GM21619 (cell line): ENCODE results near the gene SNX21.
"Not testable (repeated sequence)": the region's sequence is repeated elsewhere in the genome, so short reads cannot be mapped to it uniquely, and the experiment has no call there.

ENCODE experiments used
- ATAC-seq: cut with Tn5 transposase; IDR thresholded peaks from one replicate; pipeline ENCODE4 v1.9.1; 2021; ENCODE audit not compliant: unreplicated experiment

Gene SNX21, protein sequence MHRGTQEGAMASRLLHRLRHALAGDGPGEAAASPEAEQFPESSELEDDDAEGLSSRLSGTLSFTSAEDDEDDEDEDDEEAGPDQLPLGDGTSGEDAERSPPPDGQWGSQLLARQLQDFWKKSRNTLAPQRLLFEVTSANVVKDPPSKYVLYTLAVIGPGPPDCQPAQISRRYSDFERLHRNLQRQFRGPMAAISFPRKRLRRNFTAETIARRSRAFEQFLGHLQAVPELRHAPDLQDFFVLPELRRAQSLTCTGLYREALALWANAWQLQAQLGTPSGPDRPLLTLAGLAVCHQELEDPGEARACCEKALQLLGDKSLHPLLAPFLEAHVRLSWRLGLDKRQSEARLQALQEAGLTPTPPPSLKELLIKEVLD

GRCh38 chr20:45833030-45833882 is at the start of gene SNX21:
Gene SNX21, plus strand, starts transcription at chr20:45833799. Its CDS starts 121 bp downstream, at chr20:45833920.
- ATAC-seq = no peak

- no peak for ATAC-seq
Measured at GRCh38 chr20:45788351-45788750, 45.2 kb upstream of the SNX21 start.

- ATAC-seq = peak; percentile 16
Measured at GRCh38 chr20:45792317-45793118, 41.1 kb upstream of the SNX21 start.

DNA sequence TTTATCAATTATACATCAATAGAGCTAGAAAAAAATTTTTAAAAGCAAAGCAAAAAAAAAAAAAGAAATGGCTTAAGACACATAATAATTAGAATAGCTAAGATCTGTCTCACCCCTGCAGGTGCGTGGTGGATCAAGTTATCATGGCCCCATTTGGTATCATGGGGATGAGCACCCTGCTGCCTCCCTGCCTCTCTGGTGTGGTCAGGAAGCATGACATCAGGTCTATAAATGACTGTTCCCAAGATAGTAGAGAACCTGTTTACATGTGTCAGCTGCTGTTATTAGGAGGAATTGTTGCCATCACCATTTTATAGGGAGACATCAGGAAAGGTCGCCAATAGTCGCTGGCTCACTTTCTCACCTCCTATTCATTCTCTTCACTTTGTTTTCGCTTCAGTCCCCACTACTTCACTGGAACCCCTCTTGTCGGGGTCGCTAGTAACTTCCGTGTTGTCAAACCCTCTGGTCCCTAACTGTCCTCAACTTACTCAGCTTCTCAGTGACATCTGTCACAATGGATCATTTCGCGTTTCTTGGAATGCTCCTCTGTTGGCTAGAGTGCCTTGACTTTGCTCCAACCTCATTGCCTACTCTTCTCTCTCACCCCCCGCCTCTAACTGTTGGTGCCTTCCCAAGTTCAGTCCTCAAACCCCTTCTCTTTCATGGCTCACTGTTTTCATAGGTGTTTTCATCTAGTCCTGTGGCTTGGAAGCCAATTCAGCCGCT is 37.1 kb upstream of the SNX21 start:
- no peak for ATAC-seq

- ATAC-seq = not testable (repeated sequence)
Measured at GRCh38 chr20:45797510-45797909, 36.1 kb upstream of the SNX21 start.

- ATAC-seq = not testable (repeated sequence)
Measured at GRCh38 chr20:45797955-45798354, 35.6 kb upstream of the SNX21 start.

DNA sequence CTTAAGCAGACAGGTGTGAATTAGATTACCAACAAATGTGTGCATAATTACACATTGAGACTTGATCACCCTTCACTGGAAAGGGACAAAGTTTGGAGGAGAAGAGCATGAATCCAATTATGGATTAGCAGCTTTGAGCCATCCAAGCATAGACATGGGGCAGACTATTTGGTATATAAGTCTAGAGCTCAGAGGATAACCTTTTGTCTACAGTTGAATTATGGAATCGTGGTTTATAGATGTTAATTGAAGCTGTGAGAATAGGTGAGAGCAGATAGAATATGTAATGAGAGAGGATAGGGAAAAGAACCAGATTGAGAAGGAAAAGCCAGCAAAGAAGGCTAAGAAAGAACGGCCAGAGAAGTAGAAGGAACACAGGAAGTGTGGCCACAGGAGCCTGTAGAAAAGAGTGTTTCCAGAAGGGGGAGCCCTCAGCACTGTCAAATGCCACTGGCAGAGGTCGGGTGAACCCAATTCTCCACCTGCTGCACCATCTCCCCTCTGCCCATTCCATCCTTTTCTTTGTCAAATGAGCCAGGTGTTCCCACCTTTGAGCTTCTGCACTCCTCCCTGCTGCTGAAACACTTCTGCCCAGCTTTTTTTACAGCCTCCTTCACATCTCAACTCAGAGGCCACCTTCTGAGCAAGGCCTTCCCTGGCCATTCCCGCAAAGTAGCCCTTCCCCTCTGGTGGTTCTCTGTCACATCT is 34.5 kb upstream of the SNX21 start:
- no peak for ATAC-seq

- no peak for ATAC-seq
Measured at GRCh38 chr20:45801851-45802250, 31.7 kb upstream of the SNX21 start.

GRCh38 chr20:45810191-45810970 is 23.2 kb upstream of the SNX21 start:
- ATAC-seq = no peak

- peak; percentile 99 for ATAC-seq
Measured at GRCh38 chr20:45812157-45813005, 21.2 kb upstream of the SNX21 start, which contains the start of gene UBE2C. Gene UBE2C, plus strand, starts transcription at chr20:45812644. Its CDS starts 52 bp downstream, at chr20:45812696.

DNA sequence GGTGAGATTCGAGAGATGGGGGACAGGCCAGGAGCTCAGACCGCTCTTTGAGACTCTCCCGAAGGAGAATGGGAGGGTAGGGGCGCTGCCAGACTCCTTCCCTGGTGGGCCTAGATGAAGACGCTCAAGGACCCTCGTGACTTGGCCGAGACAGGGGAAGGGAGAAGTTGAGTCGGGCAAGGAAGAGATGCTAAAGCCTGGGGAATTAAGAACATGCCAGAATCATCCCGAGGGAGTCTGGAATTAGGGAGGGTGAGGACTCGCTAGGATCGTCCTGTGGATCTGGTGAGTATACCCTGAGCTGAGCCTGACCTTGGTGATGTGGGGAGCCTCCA is 20.6 kb upstream of the SNX21 start:
- ATAC-seq = no peak

GRCh38 chr20:45813489-45813888 is 20.1 kb upstream of the SNX21 start:
- ATAC-seq = no peak

DNA sequence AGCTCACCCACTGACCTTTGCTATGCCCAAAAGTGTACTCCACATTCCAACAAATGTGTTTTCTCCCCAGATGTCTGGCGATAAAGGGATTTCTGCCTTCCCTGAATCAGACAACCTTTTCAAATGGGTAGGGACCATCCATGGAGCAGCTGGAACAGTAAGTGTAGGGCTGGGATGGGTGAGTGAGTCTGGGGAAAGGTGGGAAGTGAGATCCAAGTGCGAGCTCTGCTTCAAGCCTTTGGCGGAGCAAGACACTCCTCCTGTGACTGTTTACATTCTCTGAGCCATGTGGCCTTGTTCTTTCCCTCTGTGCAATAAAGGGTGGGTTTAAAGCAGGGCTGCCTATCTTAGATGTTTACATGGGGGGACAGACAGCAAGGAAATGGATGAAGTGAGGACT is 19.3 kb upstream of the SNX21 start:
- no peak for ATAC-seq

DNA sequence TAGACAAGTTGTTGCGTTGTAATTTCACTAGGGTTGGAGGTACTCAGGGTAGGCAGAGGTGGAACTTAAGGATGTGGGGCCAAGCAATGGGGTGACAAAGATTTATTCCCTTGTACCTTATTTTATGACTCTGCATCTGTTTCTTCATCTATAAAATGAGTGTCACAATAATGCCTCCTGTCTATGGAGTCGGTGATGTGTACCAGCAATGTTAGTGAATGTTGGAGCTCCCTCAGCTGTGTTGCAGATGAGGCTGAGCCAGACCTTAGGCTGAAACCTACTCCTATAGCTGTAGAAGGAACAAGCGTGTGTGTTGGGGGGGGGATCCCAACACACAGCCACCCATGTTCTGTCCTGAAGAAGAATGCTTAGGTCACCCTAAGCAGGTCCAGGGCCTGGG is 16.6 kb upstream of the SNX21 start:
- no peak for ATAC-seq

DNA sequence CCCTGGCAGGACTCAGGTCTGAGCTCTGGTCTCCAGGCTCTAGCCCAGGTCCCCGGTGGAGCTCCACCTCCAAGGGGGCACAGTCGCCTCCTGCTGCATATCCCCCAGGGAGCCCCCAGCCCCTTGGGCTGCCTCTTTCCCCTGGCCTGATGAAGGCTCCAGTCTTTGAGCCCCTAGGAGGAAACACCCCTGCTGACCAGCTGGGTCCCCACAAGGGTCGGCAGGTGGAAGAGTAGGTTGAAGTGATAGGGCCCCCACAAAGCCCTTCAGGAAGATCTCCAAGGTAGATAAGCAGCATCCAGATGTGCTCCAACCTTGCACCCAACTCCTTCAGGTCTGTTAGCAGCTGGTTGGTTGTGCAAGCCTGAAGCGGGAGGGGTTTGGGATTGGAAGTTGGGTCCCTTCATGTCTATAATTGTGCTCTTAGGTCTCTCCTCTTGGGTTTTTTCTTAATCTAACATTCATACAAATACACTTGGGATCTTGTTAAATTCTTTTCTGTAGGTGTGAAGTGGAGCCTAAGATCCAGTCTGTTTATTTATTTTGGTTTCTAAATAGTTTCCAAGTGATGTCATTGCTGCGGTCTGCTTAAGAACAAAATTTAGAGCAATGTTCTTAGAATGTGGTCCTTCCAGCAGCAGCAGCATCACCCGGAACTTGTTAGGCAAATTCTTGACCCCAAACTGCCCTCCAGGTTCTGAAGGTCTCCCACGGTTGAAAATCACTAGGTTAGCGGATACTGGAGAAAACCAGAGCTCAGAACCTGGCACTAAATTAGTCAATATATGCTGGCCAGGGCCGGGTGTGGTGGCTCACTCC is 16.0 kb upstream of the SNX21 start:
- no peak for ATAC-seq

DNA sequence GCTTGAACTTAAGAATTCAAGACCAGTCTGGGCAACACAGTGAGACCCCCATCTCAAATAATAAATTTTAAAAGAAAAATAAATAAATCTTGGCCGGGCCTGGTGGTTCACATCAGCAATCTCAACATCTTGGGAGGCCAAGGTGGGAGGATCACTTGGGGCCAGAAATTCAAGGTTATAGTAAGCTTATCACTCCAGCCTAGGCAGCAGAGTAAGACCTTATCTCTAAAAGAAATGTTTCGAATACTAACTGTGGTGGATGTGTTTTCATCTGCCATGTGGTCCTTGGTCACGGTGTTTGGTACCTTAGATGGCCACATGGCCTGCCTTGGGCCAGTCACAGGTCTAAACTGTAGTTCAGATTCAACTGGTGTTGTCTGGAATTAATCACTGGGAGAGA is 15.4 kb upstream of the SNX21 start:
- no peak for ATAC-seq

DNA sequence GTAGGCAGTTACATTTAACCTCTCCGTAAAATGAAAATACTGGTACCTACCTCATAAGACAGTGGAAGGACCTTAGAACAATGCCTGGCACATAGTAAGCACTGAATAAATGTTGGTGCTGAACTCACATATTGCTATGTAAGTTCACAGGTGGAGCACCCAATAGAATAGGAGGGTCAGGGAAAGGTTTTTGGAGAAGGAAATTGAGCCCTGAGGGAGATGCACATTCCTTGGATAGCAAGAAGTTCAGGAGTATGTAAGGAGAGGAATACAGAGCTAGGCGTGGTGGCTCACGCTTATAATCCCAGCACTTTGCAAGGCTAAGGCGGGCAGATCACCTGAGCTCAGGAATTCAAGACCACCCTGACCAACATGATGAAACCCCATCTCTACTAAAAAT is 14.1 kb upstream of the SNX21 start:
- no peak for ATAC-seq

GRCh38 chr20:45821947-45822346 is 11.7 kb upstream of the SNX21 start:
- no peak for ATAC-seq
